Stimulated activated CD8-positive, alpha-beta memory T cell treated with anti-CD3 and anti-CD28 coated beads, Interleukin-4, amount 100 ng/mL, for 48 hours (primary cell): Measurements from ENCODE around the gene GPR107.
A peak's percentile ranks its signal among the peaks of the same experiment; 100 is the strongest.

ENCODE experiments used
- DNase-seq: peaks from one replicate; pipeline ENCODE4 v3.0.0-alpha.2; 2020

GPR107 gene

DNA sequence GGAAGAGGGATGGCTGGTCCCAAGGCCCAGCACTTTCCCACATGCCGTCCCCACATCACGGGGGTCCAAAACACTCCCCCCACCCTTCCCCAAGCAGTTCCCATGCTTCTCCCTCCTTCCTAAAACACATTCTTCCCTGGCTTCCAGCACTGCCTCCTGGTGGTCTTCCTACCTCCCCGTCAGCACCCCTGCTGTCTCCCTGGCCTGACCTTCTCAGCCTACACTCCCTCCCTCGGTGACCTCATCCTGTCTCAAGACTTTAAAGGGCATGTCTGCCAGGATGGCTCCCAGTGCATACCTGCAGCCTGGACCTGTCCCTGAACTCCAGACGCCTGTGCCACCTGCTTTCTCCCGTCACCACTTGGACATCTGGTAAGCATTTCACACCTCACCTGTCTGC lies 114.2 kb downstream of the GPR107 start:
- DNase-seq, result no peak

DNA sequence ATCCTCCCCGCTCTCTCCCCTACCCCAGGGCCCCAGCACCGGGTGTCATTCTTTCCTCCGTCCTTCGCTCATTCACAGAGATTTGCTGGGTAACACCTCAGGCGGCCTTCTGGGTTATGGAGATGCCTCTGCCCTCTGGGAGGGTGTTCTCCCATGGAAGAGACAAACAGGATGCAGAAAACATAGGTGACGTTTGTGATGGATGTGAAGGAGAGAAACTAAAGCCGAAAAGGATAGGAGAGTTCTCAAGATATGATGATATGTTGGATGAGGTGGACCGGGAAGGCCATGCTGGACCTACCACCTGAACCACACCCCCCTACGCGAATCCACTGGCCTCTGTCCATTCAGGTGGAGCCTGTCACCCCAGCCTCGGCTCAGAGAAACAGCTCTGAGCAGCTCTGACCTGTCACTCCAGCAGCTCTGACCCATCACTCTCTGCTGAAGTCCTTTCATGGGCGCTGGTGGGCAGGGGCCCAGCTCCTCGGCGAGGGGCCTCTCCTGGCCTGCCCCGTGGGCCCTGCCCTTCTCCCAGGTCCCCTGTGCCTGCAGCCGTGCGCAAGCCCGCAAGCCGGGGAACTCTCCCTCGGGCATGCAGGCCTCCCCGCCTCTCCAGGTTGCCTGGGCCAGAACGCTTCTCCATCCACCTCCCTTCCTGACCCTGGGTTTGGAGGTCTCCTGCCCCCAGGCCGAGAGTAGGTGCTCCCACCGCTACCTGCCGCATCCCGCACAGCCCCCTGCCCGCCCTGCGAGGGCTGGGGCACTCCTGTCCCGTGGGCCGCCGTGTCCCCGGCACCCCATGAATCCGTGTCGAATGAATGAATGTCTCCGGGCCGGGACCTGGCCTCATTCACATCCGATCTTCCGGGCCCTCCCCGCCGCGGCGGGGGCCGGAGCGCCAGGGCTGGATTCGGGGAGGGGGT lies 117.8 kb downstream of the GPR107 start:
- DNase-seq, result no peak

DNA sequence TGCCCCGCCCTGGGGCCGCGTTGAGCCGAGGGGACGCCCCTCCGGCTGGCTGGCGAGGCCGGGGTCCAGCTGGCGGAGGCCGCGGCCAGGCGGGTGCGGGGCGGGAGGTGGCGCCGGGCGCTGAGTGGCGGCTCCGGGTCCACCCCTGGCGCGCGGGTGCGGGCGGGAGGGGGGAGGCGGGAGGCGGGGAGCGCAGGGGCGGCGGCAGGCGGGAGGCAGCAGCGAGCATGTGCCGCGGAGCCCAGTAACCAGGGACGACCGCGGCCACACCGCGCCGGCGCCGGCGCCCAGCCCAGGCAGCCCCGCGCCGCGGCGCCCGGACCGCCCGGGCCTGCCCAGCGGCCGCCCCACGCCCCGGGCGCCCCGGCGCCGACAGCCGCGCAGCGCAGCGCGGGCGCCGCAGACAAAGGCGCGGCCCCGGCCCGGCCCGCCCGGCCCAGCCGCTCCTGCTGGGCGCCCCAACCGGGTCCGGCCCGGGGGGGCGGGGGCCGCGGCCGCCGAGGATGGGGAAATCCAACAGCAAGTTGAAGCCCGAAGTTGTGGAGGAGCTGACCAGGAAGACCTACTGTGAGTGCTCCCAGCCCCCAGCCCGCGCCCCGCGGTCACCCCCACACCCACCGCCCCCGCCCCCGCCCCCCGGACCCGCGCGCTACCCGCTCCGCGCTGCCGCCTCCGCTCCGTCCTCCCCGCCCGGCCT lies 118.6 kb downstream of the GPR107 start, which contains the start of gene NCS1:
NCS1 (plus strand) TSS at position 244 of the 697 bp plus-strand sequence; CDS start at position 504, 260 bp downstream.
- peak; percentile 70 for DNase-seq

DNA sequence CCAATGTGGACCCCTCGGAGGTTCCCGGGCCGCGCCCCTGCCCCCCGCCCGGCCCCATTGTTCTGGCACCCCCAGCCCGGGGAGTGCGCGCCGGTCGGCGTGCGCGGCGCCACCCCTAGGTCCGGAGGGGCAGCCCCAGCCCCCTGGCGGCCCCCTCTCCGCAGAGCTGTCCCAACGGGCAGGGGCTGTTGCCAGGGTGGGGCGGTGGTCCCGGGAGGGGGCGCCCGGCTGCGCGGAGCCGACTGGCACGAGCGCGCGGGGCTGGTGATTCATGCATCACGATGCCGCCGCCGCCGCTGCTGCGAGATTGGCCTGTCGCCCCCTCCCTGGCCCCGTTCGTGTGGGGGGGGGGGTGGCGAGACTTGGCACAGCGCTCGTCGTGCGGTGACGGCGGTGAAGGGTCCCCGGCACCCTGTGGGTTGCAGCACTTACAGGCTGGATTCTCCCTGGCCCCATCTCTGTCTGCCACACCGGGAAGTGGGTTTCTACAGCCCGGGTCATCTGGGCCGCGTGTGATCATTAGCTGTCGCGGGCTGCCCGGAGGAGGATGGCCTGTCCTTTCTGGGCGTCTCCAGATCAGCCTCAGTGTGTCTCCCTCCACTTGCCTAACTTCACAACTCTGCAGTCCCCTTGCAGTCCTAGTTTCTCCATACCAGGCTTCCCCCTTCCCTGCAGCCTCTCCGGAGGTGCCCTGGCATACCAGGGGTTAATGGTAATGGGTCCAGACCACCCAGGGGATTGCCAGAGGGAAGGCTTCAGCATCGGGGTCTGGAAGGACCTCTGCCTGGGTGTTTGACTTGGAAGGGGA lies 119.4 kb downstream of the GPR107 start:
- peak; percentile 60 for DNase-seq

DNA sequence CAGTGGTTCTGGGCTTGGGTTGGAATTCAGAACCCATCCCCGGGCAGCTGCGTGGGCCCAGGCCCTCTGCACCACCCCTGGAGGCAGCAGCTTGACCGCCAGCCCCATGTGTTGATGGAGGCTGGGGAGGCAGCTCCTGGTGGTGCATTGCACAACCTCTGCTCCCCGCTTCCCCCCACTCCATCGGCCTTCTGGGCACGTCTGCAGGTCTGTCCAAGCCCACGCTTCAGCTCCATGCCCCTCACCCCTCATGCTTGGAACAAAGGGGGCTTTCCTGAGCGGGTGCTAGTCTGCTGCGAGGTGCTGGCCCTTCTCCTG lies 119.9 kb downstream of the GPR107 start:
- DNase-seq, result no peak

DNA sequence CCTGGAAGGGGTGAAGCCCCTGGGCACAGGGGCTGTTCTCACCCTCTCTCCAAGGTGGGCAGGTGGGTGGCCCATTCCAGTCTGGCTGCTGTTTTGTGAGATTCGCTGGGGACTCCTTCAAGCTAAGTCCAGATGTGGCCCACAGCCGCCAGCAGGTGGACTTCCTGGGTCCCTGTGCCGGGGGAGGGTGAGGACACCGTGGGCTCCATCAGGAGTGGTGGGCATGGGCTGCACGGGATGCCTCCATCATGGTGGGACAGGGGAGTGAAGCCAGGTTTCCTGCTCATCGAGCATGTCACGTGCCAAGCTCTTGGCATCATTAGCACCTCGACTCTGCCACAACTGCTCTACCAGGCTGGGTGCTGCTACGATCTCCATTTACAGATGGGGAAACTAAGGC lies 120.3 kb downstream of the GPR107 start:
- no peak for DNase-seq

DNA sequence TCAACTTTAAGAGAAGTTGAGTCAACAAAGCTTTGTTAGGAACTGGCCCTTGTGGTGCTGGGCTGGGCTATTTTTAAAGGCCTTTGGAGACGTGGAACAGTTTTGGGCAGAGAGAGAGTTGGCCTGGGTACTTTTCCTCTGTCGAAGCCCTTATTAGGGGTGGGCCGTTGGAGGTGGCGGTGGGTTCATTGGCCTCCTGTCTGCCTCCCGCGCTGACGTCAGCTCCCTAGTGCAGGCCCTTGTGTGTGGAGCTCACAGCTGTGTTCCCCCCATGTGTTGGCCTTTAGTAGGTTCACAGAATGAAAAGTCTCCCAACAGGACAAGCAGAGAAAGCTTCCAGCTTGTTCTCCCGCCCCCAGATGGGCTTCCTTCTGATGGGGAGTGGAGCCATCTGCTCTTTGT lies 121.2 kb downstream of the GPR107 start:
- no peak for DNase-seq

DNA sequence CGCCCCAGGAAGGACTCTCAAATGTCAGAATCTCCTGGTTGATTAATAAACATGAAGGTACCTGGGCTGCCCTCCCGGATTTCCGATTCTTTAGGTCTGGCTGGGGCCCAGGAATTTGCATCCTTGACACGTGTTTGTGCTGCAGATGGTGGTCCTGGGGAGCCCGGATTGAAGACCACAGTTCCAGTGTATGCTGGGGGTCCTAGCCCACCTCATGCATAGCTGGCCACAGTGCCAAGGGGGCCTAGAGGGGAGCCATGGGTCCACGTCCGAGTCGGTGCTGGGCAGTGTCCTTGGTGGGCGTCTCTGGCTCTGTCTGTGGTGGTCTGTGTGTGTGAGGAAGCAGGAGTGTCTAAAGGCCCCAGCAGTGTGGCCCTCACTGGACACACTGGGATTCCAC lies 121.6 kb downstream of the GPR107 start:
- no peak for DNase-seq

DNA sequence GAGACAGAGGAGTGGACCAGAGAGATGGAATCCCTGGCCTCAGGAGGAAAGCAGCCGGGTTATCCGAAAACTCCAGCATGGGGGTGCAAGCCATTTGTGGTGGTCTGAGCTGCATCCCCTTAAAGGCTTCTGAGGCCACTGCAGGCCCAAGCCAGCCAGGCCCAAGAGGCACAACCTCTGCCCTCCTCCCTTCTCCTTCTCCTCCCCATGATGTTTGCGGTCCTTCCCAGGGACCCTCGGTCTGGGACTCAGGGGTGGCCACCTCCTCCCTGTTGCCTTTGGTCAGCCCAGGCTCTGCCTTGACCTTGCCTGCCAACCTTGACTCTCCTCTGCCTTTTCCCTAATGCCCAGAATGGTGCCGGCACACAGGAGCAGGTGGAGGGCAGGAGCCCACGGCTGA lies 123.1 kb downstream of the GPR107 start:
- DNase-seq, result no peak

DNA sequence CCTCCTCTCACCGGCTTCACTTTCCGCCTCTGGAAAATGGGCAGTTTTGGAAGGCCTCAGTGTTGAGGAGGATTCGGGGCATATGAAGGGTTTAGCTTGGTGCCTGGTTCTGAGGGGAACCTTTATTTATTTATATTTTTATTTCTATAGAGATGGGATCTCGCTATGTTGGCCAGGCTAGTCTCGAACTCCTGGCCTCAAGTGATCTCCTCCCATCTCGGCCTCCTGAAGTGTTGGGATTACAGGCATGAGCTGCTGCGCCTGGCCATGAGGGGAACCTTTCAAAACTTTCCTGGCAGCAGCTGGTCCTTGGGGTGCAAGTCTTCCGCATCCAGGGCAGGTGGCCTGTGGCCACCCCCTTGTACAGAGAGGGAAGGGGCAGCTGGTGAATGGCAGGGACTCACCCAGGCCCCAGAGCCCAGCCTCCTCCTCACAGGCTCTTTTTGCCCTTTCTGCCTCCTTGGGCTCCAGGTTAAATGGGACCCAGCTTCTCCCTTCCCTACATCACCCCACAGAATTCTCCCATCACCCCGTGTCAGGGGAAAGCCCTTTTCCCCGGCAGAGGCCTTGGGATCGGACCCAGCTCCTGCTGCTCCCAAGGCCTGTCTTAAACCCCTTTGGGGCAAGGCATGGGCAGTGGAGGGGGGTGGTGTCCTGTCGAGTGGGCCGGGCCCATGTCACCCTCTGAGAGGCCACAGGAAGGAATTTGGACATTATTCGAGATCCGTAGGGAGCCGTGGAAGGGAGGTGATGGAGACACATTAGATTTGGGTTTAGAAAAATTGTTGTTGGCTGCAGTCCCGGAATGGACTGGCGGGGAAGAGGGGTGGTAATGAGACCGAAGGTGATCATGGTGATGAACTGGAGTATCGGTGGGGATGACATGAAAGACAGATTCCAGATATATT lies 124.4 kb downstream of the GPR107 start:
- DNase-seq, result no peak

DNA sequence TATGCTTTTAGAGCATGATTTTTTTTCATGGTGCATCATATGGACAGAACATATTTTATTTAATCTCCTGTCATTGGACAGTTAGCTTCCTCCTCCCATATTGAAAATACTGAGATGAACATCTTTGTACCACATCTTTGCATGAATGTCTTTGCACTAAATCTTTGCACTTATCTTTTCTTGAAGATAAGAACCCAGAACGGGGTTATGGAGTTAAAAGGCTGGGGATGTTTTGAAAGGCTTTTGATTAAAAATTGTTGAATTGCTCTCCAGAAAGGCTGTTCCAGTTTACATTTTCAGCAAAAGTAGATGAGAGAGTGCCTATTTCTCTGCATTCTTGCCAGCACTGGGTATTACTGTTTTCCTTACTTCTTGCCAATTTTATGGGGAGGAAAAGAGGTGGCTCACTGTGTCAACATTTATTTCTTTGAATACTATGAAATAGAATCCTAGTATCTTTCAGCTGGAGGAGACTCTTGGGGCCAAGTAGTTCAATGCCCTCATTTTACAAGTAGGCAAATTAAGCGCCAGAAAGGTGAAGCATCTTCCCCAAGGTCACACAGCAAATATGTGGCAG lies 125.7 kb downstream of the GPR107 start:
- no peak for DNase-seq

DNA sequence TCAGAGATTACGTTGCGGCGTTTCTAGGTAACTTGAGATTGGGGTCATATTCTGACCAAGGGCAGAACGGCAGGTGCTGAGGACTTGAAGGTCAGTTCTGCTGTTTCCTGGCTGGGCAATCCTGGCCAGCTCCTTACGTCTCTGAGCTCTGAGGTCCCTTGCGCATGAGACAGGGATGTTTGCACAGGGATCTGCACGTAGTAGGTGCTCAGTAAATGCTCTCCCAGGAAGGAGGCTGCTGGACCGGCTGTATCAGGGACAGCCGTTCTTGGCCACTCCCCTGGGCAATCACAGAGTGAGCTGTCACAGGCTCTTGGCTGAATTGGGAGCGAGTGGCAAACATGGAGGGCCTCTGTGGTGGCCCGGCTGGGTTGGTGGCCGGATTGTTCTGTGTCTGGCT lies 126.8 kb downstream of the GPR107 start:
- DNase-seq, result no peak

DNA sequence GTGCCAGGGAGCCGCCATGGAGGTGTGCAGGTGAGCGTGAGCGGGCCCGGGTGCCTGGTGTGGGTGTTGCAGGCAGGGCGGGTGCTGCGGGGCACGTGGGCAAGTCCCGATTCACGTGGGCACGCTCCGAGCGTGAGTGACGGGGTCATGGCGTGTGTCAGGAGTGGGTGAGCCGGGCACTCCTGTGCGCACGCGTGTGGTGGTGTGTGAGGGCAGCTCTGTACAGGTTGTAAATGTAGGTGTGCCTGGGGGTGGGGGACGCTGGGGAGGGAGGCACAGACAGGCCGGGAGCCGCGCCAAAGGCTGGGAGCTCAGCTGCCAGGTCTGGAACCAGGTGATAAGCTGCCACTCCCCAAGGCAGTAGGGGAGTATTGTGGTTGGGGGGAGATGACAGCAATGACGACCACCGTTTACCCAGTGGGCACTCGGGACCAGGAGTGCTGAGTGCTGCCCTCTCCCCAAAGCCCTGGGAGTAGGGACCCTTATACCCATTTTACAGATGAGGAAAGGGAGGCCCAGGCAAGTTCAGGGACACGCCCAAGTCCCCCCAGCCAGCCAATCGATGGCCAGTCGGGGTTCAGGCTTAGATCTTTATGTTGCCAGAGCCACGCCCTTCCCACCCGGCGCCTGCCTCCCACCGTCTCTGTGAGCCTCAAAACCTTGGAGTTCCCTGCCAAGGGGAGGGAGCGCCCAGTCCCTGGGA lies 128.1 kb downstream of the GPR107 start:
- no peak for DNase-seq

DNA sequence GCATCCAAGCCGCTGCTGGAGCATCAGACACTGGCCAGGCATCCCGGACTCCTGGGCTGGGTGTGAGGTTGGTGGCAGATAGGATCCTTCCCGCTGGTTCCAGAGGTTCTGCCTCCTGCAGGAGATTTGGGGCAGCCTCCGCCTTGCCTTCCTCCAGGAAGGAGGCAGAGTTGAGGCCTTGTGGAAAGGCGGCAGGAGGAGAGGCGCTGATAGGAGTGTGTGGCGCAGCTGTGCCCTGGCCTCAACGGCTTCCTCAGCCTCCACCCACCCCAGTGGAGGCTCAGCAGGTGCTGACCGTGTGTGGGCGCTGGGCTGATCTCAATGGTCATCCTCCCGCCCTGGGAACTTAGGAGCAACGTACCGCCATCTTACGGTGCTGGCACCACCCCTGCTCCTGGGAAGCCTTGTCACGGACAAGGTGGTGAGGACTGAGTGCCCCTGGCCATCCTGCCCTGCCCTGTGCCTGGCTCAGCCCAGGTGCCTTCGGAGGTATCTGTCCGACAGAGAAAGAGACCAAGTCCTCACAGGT lies 128.7 kb downstream of the GPR107 start:
- DNase-seq, result no peak

DNA sequence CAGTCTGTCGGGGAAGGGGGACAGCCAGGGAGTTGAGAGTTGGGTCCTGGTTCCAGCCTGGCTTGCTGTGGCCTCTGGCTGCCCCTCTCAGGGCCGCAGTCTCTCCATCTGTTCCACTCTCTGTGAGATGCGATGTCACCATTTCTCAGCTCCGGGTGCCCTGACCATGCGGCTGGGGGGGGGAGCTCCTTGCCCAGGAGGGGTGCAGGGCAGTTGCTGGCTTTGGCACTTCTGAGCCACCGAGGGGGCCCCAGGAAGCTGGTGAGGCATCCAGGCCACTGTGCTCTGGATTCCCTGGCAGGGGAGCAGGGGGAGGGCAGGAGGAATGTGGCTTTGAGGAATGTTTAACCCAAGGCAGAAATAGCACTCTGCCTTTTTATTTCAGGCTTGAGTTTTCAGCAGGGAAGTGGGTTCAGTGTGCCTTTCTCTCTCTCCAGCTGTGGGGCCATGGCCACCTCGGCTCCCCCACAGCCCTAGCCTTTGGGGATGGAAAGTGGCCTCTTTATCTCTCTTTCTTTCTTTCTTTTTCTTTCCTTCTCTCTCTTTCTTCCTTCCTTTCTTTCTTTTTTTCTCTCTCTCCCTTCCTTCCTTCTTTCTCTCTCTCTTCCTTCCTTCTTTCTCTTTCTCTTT lies 129.5 kb downstream of the GPR107 start:
- no peak for DNase-seq

DNA sequence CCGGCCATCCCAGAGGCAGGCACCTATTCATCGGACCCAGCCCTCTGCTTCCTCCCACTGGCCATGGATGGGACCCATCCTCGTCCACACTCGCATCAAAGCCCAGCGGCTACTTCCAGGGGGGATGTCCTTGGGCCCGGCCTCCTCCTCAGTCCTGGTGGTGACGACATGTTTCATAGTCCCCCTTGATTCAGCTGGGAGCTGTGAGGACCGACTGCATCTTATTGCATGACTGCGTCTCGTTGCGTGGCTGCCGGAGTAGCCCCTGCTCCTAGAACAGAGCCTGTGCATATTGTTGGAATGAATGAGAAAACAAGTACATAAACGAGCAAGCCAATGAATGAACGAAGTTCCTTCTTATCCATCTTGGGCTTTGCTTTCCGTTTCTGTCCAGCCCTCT lies 131.3 kb downstream of the GPR107 start:
- no peak for DNase-seq

DNA sequence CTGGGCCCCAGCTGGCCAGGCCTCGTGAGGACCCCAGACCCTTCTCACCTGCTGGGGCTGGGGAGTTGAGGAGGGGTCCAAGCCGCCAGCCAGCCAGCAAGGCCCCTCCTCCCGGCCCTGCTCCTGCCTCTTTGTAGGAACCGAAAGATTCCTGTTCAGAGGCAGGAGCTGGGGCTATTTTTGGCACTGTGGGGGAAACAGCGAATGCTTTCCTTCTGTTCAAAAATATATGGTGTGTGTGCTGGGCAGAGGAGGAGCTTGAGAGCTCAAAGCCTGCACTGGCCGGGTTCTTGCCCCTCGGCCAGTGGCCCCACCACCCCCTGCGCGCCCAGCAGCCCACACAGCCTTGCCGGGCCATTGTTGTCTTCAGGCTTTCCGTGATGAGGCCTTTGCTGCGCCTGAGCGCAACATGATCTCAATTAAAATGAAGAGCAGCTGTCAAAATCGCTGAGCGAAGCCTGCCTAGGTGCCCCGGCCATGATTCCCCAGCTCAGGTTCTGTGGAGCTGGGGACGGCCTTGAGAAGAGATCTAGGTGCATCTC lies 131.9 kb downstream of the GPR107 start:
- DNase-seq, result no peak

DNA sequence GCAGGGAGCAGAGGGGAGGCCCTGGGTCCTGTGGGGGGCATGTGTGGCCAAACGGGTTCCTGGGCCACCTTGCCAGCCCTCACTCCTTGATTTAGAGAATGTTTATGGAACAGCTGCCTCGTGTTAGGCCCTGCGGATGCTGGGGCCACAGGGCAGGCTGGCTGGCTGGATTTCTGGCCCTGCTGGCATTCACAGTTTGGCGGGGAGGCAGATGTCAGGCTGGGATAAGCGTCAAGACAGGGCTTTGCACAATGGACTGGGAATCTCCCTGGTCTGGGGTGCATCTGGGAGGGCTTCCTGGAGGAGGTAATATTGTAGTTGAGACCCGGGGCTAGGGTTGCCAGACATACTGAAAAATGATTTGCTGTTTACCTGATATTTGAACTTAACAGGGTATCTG lies 132.3 kb downstream of the GPR107 start:
- no peak for DNase-seq

DNA sequence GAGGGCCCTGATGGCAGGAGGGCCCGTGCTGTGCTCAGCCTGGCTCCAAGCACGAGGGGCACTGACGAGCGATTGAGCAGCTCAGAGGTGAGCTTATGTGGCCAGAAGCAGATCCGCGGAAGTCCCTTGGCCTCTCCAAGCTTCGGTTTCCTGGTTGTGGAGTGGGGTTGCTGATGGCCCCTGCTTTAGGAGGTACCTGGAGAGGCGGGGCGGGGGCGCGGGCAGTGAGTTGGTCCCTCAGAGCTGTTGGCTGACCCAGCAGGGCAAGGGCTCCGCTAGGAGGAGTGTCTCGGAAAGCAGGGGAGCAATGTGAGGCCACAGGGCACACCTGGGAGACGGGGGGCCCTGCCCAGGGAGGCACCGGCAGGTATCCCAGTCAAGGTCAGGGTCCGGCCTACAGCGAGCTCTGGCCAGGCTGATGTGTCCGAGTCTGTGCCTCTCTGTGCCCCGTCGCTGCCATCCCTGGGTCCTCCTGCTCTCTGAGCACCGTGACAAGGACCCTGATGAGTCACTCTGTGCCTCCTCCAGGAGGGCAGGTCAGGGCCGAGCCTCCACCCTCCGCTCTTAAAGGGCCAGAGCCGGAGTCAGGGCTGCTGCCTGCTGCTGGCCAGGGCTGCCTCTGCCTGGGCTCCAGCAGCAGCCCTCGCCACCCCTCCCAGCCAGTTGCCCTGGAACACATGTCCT lies 133.3 kb downstream of the GPR107 start:
- peak; percentile 39 for DNase-seq

DNA sequence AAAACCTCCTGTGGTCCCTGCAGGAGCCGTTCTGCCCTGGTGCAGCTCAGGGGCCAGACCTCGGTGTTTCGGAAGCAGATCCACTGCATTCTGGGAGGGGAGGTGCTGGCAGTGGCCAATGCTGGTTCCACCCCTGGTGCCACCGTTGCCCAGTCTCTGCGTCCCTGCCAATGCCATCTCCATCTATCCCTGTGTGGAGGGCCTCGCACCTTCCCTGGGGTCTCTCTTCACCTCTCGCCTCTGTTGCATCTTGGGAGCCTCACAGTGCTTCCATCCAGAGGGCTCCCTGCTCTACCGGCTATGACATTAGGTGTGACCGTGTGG lies 133.8 kb downstream of the GPR107 start:
- DNase-seq, result no peak
